HepG2 (cell line): Measurements from ENCODE around the gene ANKRD39. TPM values are rescaled to one million over a fixed set of nuclear protein-coding genes. Genes with fewer than 3 reads are reported as not detected.

Experiments used
- AGO2 ChIP-seq: fragments of 200-400 bp; formaldehyde crosslinking; optimal IDR thresholded peaks from 2 replicates; pipeline ENCODE3; 2017; ENCODE audit warnings: mild to moderate bottlenecking, low read depth, low read length, moderate library complexity
- ATM ChIP-seq: fragments of 450-650 bp; IDR thresholded peaks from 2 replicates; pipeline ENCODE4 v1.7.1; 2017; ENCODE audit warnings: mild to moderate bottlenecking, borderline replicate concordance
- BHLHE40 ChIP-seq: IDR thresholded peaks from 2 replicates; pipeline ENCODE4 v1.6.1; 2011; ENCODE audit warnings: low read length, improper control_type of control experiment
- BORCS8-MEF2B ChIP-seq: sonication (generic); formaldehyde crosslinking; IDR thresholded peaks from 2 replicates; pipeline ENCODE4 v1.8.0; 2022; ENCODE audit warnings: mild to moderate bottlenecking, missing genetic modification reagents
- CBFB ChIP-seq: sonication (generic); formaldehyde crosslinking; IDR thresholded peaks from 2 replicates; pipeline ENCODE4 v1.4.0; 2020; ENCODE audit warnings: missing genetic modification reagents
- CREBL2 ChIP-seq: sonication (generic); formaldehyde crosslinking; IDR thresholded peaks from 2 replicates; pipeline ENCODE4 v1.8.1; 2023; ENCODE audit warnings: missing genetic modification reagents, mild to moderate bottlenecking, borderline replicate concordance
- FOXA1 ChIP-seq, 2 experiments: fragments of 450-650 bp in 1 of 2; sonication (generic) in 1 of 2; formaldehyde crosslinking in 1 of 2; IDR thresholded peaks; 2 replicates each; pipeline versions ENCODE4 v1.4.0 to v1.6.1; 2016 to 2020; ENCODE audit warnings: missing genetic modification reagents in 1 of 2
- FOXJ3 ChIP-seq: sonication (generic); formaldehyde crosslinking; IDR thresholded peaks from 2 replicates; pipeline ENCODE4 v1.4.0; 2020; ENCODE audit warnings: missing genetic modification reagents, mild to moderate bottlenecking, borderline replicate concordance
- FOXP1 ChIP-seq, 2 experiments: fragments of 450-650 bp in 1 of 2; IDR thresholded peaks; 2 replicates each; pipeline ENCODE4 v1.6.1; 2017 to 2018; ENCODE audit warnings: antibody characterized with exemption in 1 of 2
- GLMP ChIP-seq: sonication (generic); formaldehyde crosslinking; IDR thresholded peaks from 2 replicates; pipeline ENCODE4 v1.9.0; 2021; ENCODE audit warnings: missing genetic modification reagents, mild to moderate bottlenecking, borderline replicate concordance
- IRX3 ChIP-seq: sonication (generic); formaldehyde crosslinking; IDR thresholded peaks from 2 replicates; pipeline ENCODE4 v1.8.1; 2023; ENCODE audit warnings: mild to moderate bottlenecking, low read depth, missing genetic modification reagents, borderline replicate concordance
- KAT7 ChIP-seq: IDR thresholded peaks from 2 replicates; pipeline ENCODE4 v1.6.1; 2018; ENCODE audit warnings: borderline replicate concordance, missing compliant biosample characterization
- SALL1 ChIP-seq: sonication (generic); formaldehyde crosslinking; IDR thresholded peaks from 2 replicates; pipeline ENCODE4 v1.8.0; 2022; ENCODE audit warnings: mild to moderate bottlenecking, missing genetic modification reagents
- SUZ12 ChIP-seq: fragments of 150-350 bp; IDR thresholded peaks from 2 replicates; pipeline ENCODE4 v1.6.1; 2014; ENCODE audit warnings: low read depth, low read length
- THYN1 ChIP-seq: sonication (generic); formaldehyde crosslinking; IDR thresholded peaks from 2 replicates; pipeline ENCODE4 v1.8.1; 2023; ENCODE audit warnings: low read depth, mild to moderate bottlenecking, moderate library complexity, missing genetic modification reagents, borderline replicate concordance
- ZBTB42 ChIP-seq: sonication (generic); formaldehyde crosslinking; IDR thresholded peaks from 2 replicates; pipeline ENCODE4 v1.5.0; 2020; ENCODE audit warnings: mild to moderate bottlenecking, missing genetic modification reagents
- ZNF12 ChIP-seq: sonication (generic); formaldehyde crosslinking; IDR thresholded peaks from 2 replicates; pipeline ENCODE4 v1.5.0; 2020; ENCODE audit warnings: missing genetic modification reagents
- ZNF282 ChIP-seq: fragments of 450-650 bp; IDR thresholded peaks from 2 replicates; pipeline ENCODE4 v1.6.1; 2018; ENCODE audit not compliant: partially characterized antibody
- ZNF33B ChIP-seq: sonication (generic); formaldehyde crosslinking; IDR thresholded peaks from 2 replicates; pipeline ENCODE4 v1.5.1; 2020; ENCODE audit warnings: mild to moderate bottlenecking, missing genetic modification reagents
- ZNF382 ChIP-seq: sonication (generic); formaldehyde crosslinking; IDR thresholded peaks from 2 replicates; pipeline ENCODE4 v1.5.0; 2020; ENCODE audit warnings: missing genetic modification reagents, mild to moderate bottlenecking, borderline replicate concordance
- ZNF484 ChIP-seq: sonication (generic); formaldehyde crosslinking; IDR thresholded peaks from 2 replicates; pipeline ENCODE4 v1.5.1; 2020; ENCODE audit warnings: mild to moderate bottlenecking, low read depth, missing genetic modification reagents, borderline replicate concordance
- ZNF788 ChIP-seq: sonication (generic); formaldehyde crosslinking; IDR thresholded peaks from 2 replicates; pipeline ENCODE4 v1.5.0; 2020; ENCODE audit warnings: mild to moderate bottlenecking, missing genetic modification reagents, borderline replicate concordance
- ZNF841 ChIP-seq: sonication (generic); formaldehyde crosslinking; IDR thresholded peaks from 2 replicates; pipeline ENCODE4 v1.8.1; 2023; ENCODE audit warnings: missing genetic modification reagents, borderline replicate concordance
- ZSCAN9 ChIP-seq: IDR thresholded peaks from 2 replicates; pipeline ENCODE4 v1.6.1; 2016; ENCODE audit warnings: borderline replicate concordance
- polyA plus RNA-seq, 8 experiments: library from polyadenylated mRNA; depleted of rRNA in 3 of 8; stranded (reverse) in 7 of 8; unstranded in 1 of 8; fragments of >200 nt; fragmentation: Illumina TruSeq in 4 of 8; extraction: Trizol in 4 of 8; gene quantifications; 2 replicates each; pipeline versions ENCODE4 v1.2.1 to v1.2.3, GENCODE V29; 2011 to 2016; ENCODE audit warnings: low read depth in 4 of 8, missing spikeins in 1 of 8, mixed read lengths in 1 of 8; ENCODE audit not compliant: insufficient read depth in 1 of 8
- total RNA-seq, 5 experiments: library from RNA; depleted of rRNA; stranded (reverse); fragments of >200 nt; fragmentation: Illumina TruSeq; extraction: Trizol; gene quantifications; 2 replicates each; pipeline ENCODE4 v1.2.3, GENCODE V29; 2016; ENCODE audit warnings: low read depth in 1 of 5
- TF ChIP-seq, protein P1 (sequence below): sonication (generic); formaldehyde crosslinking; conservative IDR thresholded peaks from 2 replicates; pipeline ENCODE4 v1.8.1; 2023; ENCODE audit warnings: missing genetic modification reagents
- TF ChIP-seq, protein P2 (sequence below): IDR thresholded peaks from 2 replicates; pipeline ENCODE4 v1.6.1; 2016

ANKRD39 gene
- total and polyA plus RNA-seq, 2 of the 13 experiments (the other 11 are each of a cell fraction or from before 2014, with no cell fraction given), result 23.2 to 24.8 TPM

DNA sequence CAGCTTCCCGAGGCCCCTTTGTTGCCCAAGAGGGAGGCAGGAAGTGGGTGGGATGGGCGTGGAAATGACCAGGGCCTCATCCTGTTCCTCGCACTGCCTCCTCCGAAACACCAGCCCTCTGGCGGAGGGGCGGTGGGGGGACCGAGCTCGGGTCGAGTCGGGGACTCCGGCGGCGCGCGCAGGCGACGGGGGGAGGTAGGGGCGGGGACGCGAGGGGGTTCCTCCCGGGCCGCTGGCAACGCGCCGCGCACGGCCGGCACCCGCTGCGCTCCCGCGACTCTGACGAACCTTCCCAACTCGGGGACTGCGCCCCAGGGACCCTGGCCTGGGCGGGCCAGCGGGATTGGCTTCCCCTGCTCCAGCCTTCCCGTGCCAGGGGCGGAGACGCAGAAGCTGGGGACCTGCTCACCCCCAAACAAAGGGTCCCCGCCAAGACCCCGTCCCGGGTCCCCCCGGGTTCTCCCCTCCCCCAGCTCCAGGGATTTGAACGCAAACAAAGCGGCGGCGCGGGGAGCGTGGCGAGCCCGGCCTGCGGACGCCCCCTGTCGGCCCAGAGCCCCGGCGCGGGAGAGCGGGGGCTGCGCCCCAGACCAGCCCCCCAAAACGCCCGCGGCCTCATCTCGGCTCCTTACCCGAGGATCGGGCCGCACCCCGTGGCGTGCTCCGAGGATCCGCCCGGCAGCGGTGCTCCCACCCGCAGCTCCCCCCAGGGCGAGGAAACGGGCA lies 10.9 kb upstream of the ANKRD39 start (continued):
- TF ChIP-seq GLMP, result no peak
- TF ChIP-seq CREBL2 (CRISPR knock-in tag), result no peak
- no peak for TF ChIP-seq BORCS8-MEF2B (CRISPR knock-in tag)
- peak; percentile 75; the same call in 1 of the 2 replicates for TF ChIP-seq ZNF12 (CRISPR knock-in tag)
- peak; percentile 60 for TF ChIP-seq SALL1 (CRISPR knock-in tag)
- no peak for TF ChIP-seq ATM
- no peak for TF ChIP-seq FOXA1 (IDR thresholded peaks at IDR 0.05)
- TF ChIP-seq FOXA1 (CRISPR knock-in tag; IDR thresholded peaks at IDR 0.05), result peak; percentile 29; the same call in 1 of the 2 replicates
- TF ChIP-seq IRX3, result no peak
- peak; percentile 79 for TF ChIP-seq AGO2
- TF ChIP-seq BHLHE40, result no peak
- TF ChIP-seq ZSCAN9 (CRISPR knock-in tag), result no peak
- TF ChIP-seq, protein P1, sequence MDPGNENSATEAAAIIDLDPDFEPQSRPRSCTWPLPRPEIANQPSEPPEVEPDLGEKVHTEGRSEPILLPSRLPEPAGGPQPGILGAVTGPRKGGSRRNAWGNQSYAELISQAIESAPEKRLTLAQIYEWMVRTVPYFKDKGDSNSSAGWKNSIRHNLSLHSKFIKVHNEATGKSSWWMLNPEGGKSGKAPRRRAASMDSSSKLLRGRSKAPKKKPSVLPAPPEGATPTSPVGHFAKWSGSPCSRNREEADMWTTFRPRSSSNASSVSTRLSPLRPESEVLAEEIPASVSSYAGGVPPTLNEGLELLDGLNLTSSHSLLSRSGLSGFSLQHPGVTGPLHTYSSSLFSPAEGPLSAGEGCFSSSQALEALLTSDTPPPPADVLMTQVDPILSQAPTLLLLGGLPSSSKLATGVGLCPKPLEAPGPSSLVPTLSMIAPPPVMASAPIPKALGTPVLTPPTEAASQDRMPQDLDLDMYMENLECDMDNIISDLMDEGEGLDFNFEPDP (CRISPR knock-in tag), result no peak
- no peak; the same call in 1 of the 2 replicates for TF ChIP-seq ZNF33B (CRISPR knock-in tag)
- peak; percentile 58; the same call in 1 of the 2 replicates for TF ChIP-seq ZNF788
- TF ChIP-seq ZBTB42 (CRISPR knock-in tag), result no peak
- 0 out of 2 replicates have a peak, but pooled peaks have one; percentile 8 for TF ChIP-seq THYN1 (CRISPR knock-in tag)
- TF ChIP-seq ZNF484 (CRISPR knock-in tag), result no peak; the same call in 1 of the 2 replicates
- no peak for TF ChIP-seq ZNF382
- TF ChIP-seq CBFB (CRISPR knock-in tag), result no peak
- no peak for TF ChIP-seq SUZ12
- TF ChIP-seq ZNF282, result no peak
- TF ChIP-seq ZNF841, result no peak; the same call in 1 of the 2 replicates
- peak; percentile 60; the same call in 1 of the 2 replicates for TF ChIP-seq FOXJ3
- TF ChIP-seq, protein P2, sequence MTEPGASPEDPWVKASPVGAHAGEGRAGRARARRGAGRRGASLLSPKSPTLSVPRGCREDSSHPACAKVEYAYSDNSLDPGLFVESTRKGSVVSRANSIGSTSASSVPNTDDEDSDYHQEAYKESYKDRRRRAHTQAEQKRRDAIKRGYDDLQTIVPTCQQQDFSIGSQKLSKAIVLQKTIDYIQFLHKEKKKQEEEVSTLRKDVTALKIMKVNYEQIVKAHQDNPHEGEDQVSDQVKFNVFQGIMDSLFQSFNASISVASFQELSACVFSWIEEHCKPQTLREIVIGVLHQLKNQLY (CRISPR knock-in tag), result peak; percentile 73; the same call in 1 of the 2 replicates
- peak; percentile 75; the same call in 1 of the 2 replicates for TF ChIP-seq KAT7 (CRISPR knock-in tag)
- no peak for TF ChIP-seq FOXP1 (IDR thresholded peaks at IDR 0.05)
- no peak; the same call in 1 of the 2 replicates for TF ChIP-seq FOXP1 (CRISPR knock-in tag; IDR thresholded peaks at IDR 0.05)
